Mucosa of gallbladder (tissue), 1 donor: ENCODE data around the gene DDX20. TPM values are rescaled to one million over a fixed set of nuclear protein-coding genes. Genes with fewer than 3 reads are reported as not detected.

Source experiments
- DNase-seq: peaks from one replicate; pipeline ENCODE4 v3.0.0-alpha.2; 2020; ENCODE audit warnings: low spot score
- total RNA-seq: library from RNA; stranded (reverse); gene quantifications from one replicate; pipeline ENCODE4 v1.2.1, GENCODE V29; 2021
- donor health status: DM: no; HTN: no; CAD: no.

DDX20 gene
- total RNA-seq, 1 donor from 2014 or later: 8.4 TPM

- no peak for DNase-seq
Measured at GRCh38 chr1:111747947-111748346, 7.8 kb upstream of the DDX20 start.

- no peak for DNase-seq
Measured at GRCh38 chr1:111749628-111750027, 6.1 kb upstream of the DDX20 start.

GRCh38 chr1:111750856-111751255, 4.8 kb upstream of the DDX20 start:
- DNase-seq: no peak

DNA sequence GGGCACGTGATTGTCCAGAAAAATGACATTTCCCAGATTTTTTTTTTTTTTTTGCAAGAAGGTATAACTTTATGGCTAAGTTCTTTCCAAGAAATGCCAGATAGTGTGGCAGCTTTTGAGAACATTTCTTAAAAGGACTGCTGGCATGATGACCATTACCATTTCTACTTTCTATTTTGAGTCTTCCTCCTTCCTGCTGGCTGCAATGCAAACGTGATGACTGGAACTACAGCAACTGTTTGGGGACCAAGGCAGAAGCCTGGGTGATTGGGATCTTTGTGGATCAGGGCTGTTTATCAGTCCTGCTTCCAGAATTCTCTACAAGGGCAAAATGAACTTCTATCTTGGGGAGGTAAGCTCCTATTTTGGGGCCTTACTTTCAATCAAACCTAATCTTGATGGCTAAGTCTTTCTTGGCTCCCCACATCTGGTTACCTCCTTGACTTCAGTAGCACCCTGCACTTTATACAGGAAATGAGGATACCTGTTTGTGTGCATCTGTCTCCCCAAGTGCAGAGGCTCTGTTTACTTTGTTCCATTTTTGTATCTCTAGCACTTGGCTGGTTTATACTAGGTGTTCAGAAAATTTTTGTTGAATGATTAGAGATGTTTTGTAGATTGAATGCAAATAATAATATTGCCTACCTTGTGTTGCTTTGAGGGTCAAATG, 3.7 kb upstream of the DDX20 start:
- no peak for DNase-seq

DNA sequence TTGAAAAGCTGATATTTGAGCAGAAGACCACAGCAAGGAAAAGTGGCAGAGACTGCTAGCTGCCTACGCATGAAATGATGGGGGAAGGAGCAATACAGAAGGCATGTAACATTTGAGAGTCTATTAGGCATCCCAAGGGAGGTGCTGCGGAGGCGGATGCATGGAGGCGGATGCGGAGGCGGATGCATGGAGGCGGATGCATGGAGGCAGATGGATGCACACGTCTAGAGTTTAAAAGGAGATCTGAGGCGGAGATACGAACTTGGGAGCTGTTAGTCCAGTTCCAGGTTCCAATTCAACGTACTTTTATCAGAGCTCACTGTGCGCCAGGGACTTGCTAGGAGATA, 744 bp upstream of the DDX20 start:
- peak; percentile 24 for DNase-seq

DNA sequence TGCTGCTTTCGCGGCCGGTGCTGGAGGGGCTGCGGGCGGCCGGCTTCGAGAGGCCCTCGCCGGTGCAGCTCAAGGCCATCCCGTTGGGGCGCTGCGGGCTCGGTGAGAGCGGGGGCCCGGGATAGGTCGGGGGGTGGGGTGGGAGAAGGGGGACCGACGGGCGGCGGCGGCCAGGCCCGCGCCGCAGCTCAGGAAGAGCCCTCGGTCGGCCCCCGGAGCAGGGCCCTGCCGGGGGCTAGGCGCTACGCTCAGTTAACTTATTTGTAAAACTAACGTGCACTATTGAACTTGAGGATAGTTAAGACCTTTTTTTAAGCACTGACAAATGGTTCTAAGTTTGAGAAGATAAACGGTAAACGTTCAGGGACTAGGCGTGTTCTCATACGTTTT, 418 bp downstream of the DDX20 start:
- DNase-seq: no peak

DNA sequence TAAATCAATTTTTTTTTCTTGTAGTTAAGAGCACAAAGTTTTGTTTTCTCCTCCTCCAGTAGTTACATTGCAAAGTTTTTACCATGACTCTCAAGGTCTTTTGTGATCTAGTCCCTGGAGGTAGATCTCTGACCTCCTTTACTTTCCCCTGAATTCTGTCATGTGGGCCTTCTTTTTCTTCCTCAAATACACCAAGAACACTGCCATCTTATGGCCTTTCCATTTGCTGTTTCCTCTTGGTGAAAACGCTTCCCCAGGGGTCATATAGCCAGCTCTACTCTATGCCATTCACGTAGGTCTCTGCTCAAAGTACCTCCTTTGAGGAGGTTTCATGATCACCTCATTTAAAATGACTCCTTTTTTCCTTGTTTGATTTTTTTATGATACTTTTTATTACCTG, 2.7 kb downstream of the DDX20 start:
- no peak for DNase-seq

DNA sequence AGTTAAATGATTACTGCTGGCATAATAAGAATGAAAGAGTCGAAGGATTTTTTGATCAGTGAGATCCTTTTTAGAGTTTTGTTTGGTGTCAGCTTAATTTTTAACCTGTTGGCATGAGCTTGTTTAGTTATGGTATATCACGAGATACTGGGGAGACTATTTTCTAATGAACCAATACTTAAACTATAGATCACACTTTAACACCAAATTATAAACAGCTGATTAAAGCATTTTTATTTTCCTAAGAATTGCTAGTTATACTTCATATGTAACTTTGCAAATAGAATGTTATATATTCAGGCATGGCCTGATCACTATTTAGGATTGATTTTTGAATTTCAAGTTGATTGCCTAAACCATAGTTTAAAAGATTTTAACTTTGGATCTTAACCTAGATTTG, 6.0 kb downstream of the DDX20 start:
- no peak for DNase-seq

GRCh38 chr1:111762332-111762731, 6.6 kb downstream of the DDX20 start:
- DNase-seq: no peak

- DNase-seq: no peak
Measured at GRCh38 chr1:111768023-111768422, 12.3 kb downstream of the DDX20 start.

DNA sequence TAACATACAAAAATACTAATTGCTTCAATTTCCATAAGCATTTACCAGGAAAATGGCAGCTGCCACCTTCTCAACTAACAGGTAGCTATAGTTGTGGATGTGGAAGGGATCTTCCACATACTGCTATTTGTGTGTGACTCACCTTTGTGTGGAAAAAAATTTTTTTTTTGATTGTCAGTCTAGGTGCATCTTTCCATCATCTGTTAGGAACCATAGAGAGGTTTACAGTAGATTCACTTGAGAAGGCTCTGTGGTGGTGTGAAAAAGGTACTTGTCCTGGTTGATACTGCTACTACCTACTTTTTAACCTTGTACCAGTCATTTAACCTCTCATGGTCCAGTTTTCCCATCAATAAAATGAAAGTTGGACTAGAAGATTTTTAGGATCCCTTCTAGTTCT, 12.9 kb downstream of the DDX20 start:
- no peak for DNase-seq

DNA sequence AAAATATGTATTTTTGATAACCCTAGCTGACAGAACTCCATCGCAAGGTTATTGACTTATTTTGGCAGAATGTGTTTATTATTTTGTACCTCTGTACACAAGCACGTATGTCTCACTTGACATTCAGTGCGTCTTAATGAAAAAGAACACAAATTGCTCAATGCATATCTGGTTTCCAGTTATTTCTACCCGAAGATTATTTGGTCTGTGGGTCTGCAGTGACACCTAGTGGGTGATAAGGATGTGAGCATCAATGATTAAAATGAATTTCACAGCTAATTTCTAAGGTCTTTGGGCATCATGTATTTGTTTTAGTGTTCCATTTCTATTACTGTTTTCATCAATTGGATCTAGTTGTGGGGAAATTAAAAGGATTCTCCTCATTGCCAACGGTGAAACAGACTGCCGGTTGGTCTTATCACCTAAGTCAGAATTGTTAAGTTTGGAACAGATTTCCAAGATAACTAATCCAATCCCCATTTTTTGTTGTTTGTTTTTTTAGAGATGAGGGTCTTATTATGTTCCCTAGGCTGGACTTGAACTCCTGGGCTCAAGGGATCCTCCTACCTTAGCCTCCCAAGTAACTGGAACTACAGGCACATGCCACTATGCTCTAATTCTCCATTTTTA, 13.9 kb downstream of the DDX20 start:
- peak; percentile 58 for DNase-seq

GRCh38 chr1:111770916-111771315, 15.2 kb downstream of the DDX20 start:
- DNase-seq: no peak

GRCh38 chr1:111775966-111776365, 20.3 kb downstream of the DDX20 start:
- no peak for DNase-seq

DNA sequence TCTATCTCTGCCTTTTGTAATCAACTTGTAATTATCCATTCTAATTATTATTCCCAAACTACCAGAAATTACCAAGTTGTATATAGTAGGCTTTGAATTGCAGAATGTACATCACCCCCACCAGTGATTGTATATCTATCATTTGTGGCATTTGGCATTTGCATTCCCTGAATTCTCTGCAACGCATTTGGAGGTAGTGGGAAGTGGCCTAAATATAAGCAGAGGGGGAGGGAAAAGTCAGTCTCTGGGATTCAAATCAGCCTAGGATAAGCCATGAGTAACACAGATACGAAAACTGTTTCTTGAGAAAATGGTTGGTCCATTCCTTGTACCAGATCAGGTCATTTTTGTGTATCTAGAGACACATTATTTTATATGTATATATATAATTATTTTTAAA, 20.7 kb downstream of the DDX20 start:
- DNase-seq: no peak

DNA sequence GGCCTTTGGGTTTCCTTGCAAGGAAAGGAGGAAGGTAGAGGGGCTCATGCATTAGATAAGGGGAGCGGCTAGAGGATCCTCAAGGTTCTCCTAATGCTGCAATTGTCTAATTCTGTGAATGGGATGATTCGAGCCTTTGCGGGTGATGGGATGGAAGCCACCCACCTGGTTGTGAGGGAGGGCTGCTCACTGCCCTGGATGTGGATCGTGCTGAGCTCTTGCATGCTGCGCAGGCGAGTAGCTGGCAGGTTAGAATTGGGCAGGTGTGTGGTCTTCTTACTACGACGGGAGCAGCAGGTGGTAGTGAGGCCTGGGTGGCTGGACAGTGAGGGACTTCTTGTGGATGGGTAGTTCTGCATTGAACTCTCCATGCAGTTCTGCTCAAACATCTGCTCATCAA, 21.2 kb downstream of the DDX20 start:
- DNase-seq: no peak

DNA sequence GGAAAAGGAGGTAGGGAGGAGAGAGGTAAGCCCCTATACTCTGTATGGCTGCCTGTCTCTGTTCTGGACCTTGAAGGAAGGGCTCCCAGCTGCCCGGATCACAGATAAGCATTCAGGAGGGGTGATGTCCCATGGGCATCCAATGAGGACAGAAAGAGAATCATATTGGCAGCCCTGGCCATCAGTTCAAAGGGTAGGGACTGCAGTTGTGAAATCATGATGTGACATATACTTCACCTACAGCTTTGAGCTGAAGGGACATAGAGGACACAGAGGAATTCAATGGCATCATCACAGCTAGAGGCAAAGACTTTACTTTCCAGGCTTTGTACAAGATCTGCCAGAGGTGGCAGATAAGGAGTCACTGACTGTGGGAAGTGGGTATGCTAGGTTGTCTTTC, 21.6 kb downstream of the DDX20 start:
- DNase-seq: no peak

- no peak for DNase-seq
Measured at GRCh38 chr1:111778066-111778465, 22.4 kb downstream of the DDX20 start.

GRCh38 chr1:111778541-111779051, 22.9 kb downstream of the DDX20 start:
- DNase-seq: no peak

DNA sequence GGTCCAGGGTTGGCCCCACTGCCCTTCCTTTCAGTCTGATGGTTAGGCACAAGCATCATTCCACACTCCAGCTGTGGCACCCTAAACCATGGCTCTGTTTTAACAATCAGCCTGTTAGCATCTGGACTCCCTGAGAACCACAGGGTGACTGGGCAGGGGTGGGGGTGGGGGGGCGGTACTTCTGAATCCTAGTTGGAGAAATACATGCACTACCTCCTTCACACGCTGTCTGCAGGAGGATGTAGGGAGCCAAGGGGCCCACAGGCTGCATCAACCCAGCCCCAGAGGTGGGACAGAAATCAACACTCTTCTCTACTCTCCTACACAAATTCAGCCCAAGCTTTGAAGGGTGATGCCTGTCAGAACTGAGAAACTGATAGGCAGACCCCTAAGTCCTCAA, 23.8 kb downstream of the DDX20 start:
- DNase-seq: no peak

DNA sequence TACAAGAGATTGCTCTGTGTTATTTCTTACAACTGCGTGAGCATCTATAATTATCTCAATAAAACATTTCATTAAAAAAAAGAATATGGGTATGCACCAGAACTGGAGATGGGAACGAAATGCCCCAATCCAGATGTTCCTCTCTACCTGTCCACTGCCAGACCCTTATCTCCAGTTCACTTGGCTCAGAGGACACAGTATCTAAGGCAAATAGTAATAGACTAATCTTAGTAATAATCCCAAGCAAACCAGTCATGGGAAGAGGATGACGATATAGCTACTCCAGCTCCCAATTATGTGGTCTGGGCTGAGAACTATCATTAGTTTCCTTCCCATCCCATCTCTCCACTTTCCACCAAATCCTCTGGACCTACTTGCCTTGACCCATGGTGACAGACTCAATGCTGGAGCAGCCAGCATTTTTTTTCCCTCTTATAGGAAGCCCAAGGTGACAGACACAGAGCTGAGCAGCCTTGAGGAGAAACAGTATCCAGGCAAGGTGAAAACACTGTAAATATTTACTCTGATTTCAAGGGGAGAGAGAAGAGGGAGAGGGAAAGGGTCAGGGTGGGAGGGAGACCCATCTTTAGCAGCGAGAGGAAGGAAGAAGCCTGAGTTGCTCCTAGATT, 28.7 kb downstream of the DDX20 start:
- no peak for DNase-seq

DNA sequence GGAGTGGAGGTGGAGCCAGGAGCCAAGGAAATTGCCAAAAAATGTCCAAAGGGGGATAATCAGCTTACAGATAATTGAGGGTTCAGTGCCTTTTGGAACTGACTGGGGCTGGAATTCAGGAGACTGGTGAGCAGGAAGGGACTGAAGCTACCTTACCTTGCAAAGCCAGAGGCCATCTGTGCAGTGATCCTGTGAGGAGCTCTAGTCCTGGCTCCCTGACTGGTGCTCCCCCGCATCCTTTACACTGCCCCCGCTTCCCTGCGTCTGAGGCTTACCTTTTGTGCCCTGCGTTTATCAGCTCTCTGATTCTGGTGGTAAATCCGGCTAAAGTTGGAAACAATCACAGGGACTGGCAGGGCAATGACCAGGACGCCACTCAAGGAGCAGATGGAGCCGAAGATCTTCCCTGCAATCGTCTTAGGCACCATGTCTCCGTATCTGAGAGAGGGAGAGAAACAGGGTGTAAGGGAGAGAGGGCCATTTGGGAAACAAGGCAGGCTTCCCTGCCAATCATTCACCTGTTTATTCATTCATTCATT, 31.0 kb downstream of the DDX20 start:
- DNase-seq: no peak

DNA sequence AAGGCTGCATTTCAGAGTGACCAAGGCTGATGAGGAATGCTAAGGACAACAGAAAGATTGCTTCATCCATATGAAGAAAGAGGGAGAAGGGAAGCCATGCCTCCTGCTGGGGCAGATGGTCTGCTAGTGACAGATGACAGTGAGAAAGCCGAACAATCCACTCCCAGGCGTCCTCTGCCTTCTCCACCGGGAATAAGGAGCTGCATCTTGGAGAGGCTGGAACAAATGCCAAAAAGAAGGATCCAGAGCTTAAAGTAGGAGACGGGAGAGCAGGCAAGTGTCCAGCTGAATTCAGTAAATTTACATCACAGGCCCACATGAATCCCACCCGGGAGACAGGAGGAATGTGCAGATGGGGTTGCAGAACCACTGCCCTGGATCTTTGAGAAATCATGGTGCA, 33.4 kb downstream of the DDX20 start:
- DNase-seq: no peak
